H1 (cell line): ENCODE results near the gene EXOSC10. TPM values are rescaled to one million over a fixed set of nuclear protein-coding genes. Genes with fewer than 3 reads are reported as not detected.
A peak's percentile ranks its signal among the peaks of the same experiment; 100 is the strongest.

Experiments
- CTCF ChIA-PET: fragments of 300-600 bp; sonication (Branson Sonifier 250); formaldehyde crosslinking; loops from one replicate; lab custom pipeline; 2021; ENCODE audit not compliant: partially characterized antibody; lab: Charles Lee
- POLR2A ChIA-PET: fragments of 300-600 bp; sonication (Branson Sonifier 250); formaldehyde crosslinking; loops from one replicate; lab custom pipeline; 2021; ENCODE audit warnings: inconsistent platforms; ENCODE audit not compliant: partially characterized antibody; lab: Charles Lee
- DNase-seq, 2 experiments: peaks; one replicate each; pipeline versions ENCODE4 v3.0.0 to v3.0.0-alpha.2; 2010 to 2022; ENCODE audit warnings: low spot score in 2 of 2, low read depth in 1 of 2, mixed read lengths in 1 of 2
- FAIRE-seq: peaks from 2 replicates; lab custom pipeline; 2011; peaks lifted over from hg19 to GRCh38; lab: Jason Lieb, UNC
- H2AFZ ChIP-seq: 2 replicates; pipeline ENCODE4 v1.8.1; 2012; ENCODE audit warnings: low read length, inconsistent platforms
- H2AK5ac ChIP-seq: 2 replicates; pipeline ENCODE4 v1.6.1; 2013; ENCODE audit warnings: low read depth, low read length
- H2BK120ac ChIP-seq: replicated peaks from 2 replicates; pipeline ENCODE3; 2013; ENCODE audit warnings: low read depth, low read length, inconsistent platforms
- H2BK12ac ChIP-seq: 2 replicates; pipeline ENCODE4 v1.6.1; 2013; ENCODE audit warnings: low read depth, low read length
- H2BK15ac ChIP-seq: 2 replicates; pipeline ENCODE4 v1.6.1; 2013; ENCODE audit warnings: low read length
- H2BK20ac ChIP-seq: 2 replicates; pipeline ENCODE4 v1.6.1; 2013; ENCODE audit warnings: low read length
- H2BK5ac ChIP-seq: 2 replicates; pipeline ENCODE4 v1.6.1; 2013; ENCODE audit warnings: low read depth, low read length
- H3K14ac ChIP-seq: 2 replicates; pipeline ENCODE4 v1.6.1; 2013; ENCODE audit warnings: inconsistent platforms; ENCODE audit not compliant: insufficient read length
- H3K18ac ChIP-seq: 2 replicates; pipeline ENCODE4 v1.6.1; 2013; ENCODE audit warnings: low read length; ENCODE audit errors: extremely low read depth
- H3K23ac ChIP-seq: 2 replicates; pipeline ENCODE4 v1.6.1; 2013; ENCODE audit warnings: inconsistent platforms; ENCODE audit not compliant: insufficient read length
- H3K23me2 ChIP-seq: 2 replicates; pipeline ENCODE4 v1.6.1; 2013; ENCODE audit warnings: low read depth, low read length
- H3K27ac ChIP-seq: 2 replicates; pipeline ENCODE4 v1.6.1; 2011; ENCODE audit warnings: low read depth, low read length, inconsistent platforms
- H3K27me3 ChIP-seq, 4 experiments: replicated peaks in 1 of 4; 1 replicate in 1 of 4; 2 replicates in 3 of 4; pipeline versions ENCODE4 v1.6.1 to v1.8.1; 2011 to 2013; ENCODE audit warnings: low read length in 3 of 4, mild to moderate bottlenecking in 3 of 4, inconsistent platforms in 2 of 4, mixed read lengths in 2 of 4, moderate library complexity in 1 of 4; ENCODE audit not compliant: control insufficient read depth in 3 of 4, insufficient read depth in 3 of 4; ENCODE audit errors: extremely low read depth in 1 of 4
- H3K36me3 ChIP-seq, 4 experiments: 2 replicates each; pipeline versions ENCODE4 v1.6.1 to v1.8.1; 2011 to 2013; ENCODE audit warnings: mild to moderate bottlenecking in 4 of 4, low read length in 3 of 4, moderate library complexity in 2 of 4, control low read depth in 1 of 4, inconsistent platforms in 1 of 4; ENCODE audit not compliant: insufficient read depth in 4 of 4, control insufficient read depth in 2 of 4
- H3K4ac ChIP-seq: replicated peaks from 2 replicates; pipeline ENCODE3; 2013; ENCODE audit warnings: low read length, low read depth, mixed read lengths, inconsistent platforms; ENCODE audit not compliant: insufficient read length
- H3K4me1 ChIP-seq, 4 experiments: replicated peaks in 1 of 4; 1 replicate in 1 of 4; 2 replicates in 3 of 4; pipeline versions ENCODE4 v1.6.1 to v1.8.1; 2011 to 2013; ENCODE audit warnings: low read length in 3 of 4, inconsistent platforms in 2 of 4, mixed read lengths in 1 of 4; ENCODE audit not compliant: insufficient read depth in 4 of 4, control insufficient read depth in 3 of 4
- H3K4me2 ChIP-seq, 2 experiments: 2 replicates each; pipeline versions ENCODE4 v1.6.1 to v1.8.1; 2011 to 2013; ENCODE audit warnings: low read depth in 2 of 2, low read length in 2 of 2, control low read depth in 1 of 2, inconsistent platforms in 1 of 2, mild to moderate bottlenecking in 1 of 2; ENCODE audit not compliant: insufficient read depth in 1 of 2
- H3K4me3 ChIP-seq, 4 experiments: fragments of 200-600, 300-600 bp in 1 of 4; sonication (generic), shearing (Covaris generic), sonication (Bioruptor Twin) in 1 of 4; 2 replicates each; pipeline versions ENCODE4 v1.5.1 to v1.8.1; 2011 to 2016; ENCODE audit warnings: low read length in 4 of 4, low read depth in 3 of 4, control low read depth in 2 of 4, inconsistent platforms in 2 of 4, mild to moderate bottlenecking in 2 of 4, mixed read lengths in 1 of 4, moderate library complexity in 1 of 4; ENCODE audit not compliant: insufficient read depth in 2 of 4; ENCODE audit errors: extremely low read depth in 1 of 4
- H3K56ac ChIP-seq: replicated peaks from 2 replicates; pipeline ENCODE3; 2013; ENCODE audit warnings: low read depth, mild to moderate bottlenecking, mixed read lengths, low read length, inconsistent platforms; ENCODE audit not compliant: insufficient read length
- H3K79me1 ChIP-seq: 2 replicates; pipeline ENCODE4 v1.6.1; 2013; ENCODE audit warnings: low read depth, low read length, control low read depth
- H3K79me2 ChIP-seq, 2 experiments: 2 replicates each; pipeline versions ENCODE4 v1.6.1 to v1.8.1; 2012 to 2013; ENCODE audit warnings: low read length in 2 of 2, mild to moderate bottlenecking in 2 of 2, inconsistent platforms in 1 of 2; ENCODE audit not compliant: insufficient read depth in 2 of 2, control insufficient read depth in 1 of 2
- H3K9ac ChIP-seq, 4 experiments: replicated peaks in 1 of 4; 1 replicate in 1 of 4; 2 replicates in 3 of 4; pipeline versions ENCODE4 v1.6.1 to v1.8.1; 2011 to 2013; ENCODE audit warnings: low read depth in 3 of 4, low read length in 3 of 4, control low read depth in 2 of 4, mild to moderate bottlenecking in 2 of 4, moderate library complexity in 2 of 4, inconsistent platforms in 1 of 4; ENCODE audit errors: extremely low read depth in 1 of 4
- H3K9me3 ChIP-seq, 2 experiments: 2 replicates each; pipeline versions ENCODE4 v1.6.1 to v1.8.1; 2012 to 2013; ENCODE audit warnings: mild to moderate bottlenecking in 2 of 2, moderate library complexity in 2 of 2, control low read depth in 1 of 2, inconsistent platforms in 1 of 2, low read depth in 1 of 2, low read length in 1 of 2, mixed read lengths in 1 of 2; ENCODE audit not compliant: insufficient read depth in 2 of 2
- H4K20me1 ChIP-seq, 2 experiments: replicated peaks in 1 of 2; 2 replicates each; pipeline versions ENCODE3 to v1.8.1; 2011 to 2013; ENCODE audit warnings: inconsistent platforms in 2 of 2, low read length in 2 of 2, mild to moderate bottlenecking in 1 of 2; ENCODE audit not compliant: insufficient read depth in 2 of 2, control insufficient read depth in 1 of 2
- H4K5ac ChIP-seq: 2 replicates; pipeline ENCODE4 v1.6.1; 2013; ENCODE audit warnings: low read length, low read depth, mixed read lengths, inconsistent platforms; ENCODE audit not compliant: insufficient read length
- H4K8ac ChIP-seq: 2 replicates; pipeline ENCODE4 v1.8.0; 2013; ENCODE audit warnings: mild to moderate bottlenecking, moderate library complexity, low read length, inconsistent platforms; ENCODE audit not compliant: insufficient read depth; ENCODE audit errors: extremely low read depth
- H4K91ac ChIP-seq: replicated peaks from 2 replicates; pipeline ENCODE3; 2013; ENCODE audit warnings: low read length, mixed read lengths, inconsistent platforms; ENCODE audit not compliant: insufficient read length
- CBX8 ChIP-seq: fragments of 300-800, 300-1000 bp; sonication (generic); IDR thresholded peaks from 2 replicates; pipeline ENCODE4 v1.7.1; 2016; ENCODE audit warnings: low read depth, low read length, borderline replicate concordance
- CHD1 ChIP-seq: IDR thresholded peaks from 2 replicates; pipeline ENCODE4 v1.6.1; 2012; ENCODE audit warnings: low read depth, low read length, improper control_type of control experiment
- CHD2 ChIP-seq: IDR thresholded peaks from 2 replicates; pipeline ENCODE4 v1.6.1; 2012; ENCODE audit warnings: low read length, improper control_type of control experiment
- CREB1 ChIP-seq: IDR thresholded peaks from 2 replicates; pipeline ENCODE4 v1.6.1; 2012; ENCODE audit warnings: inconsistent platforms
- HDAC6 ChIP-seq: IDR thresholded peaks from one replicate; pipeline ENCODE4 v1.7.1; 2012; ENCODE audit warnings: low read depth, mild to moderate bottlenecking, inconsistent platforms, low read length, moderate library complexity
- JUND ChIP-seq: IDR thresholded peaks from 2 replicates; pipeline ENCODE4 v1.6.1; 2011; ENCODE audit warnings: mild to moderate bottlenecking, improper control_type of control experiment, low read length
- PHF8 ChIP-seq: fragments of 200-600 bp; sonication (generic); conservative IDR thresholded peaks from 2 replicates; pipeline ENCODE4 v1.7.1; 2012; ENCODE audit warnings: low read depth, mild to moderate bottlenecking, inconsistent platforms, low read length, moderate library complexity
- POLR2A ChIP-seq, 2 experiments: IDR thresholded peaks; 1 replicate in 1 of 2; 2 replicates in 1 of 2; pipeline ENCODE4 v1.6.1; 2011; ENCODE audit warnings: low read depth in 2 of 2, low read length in 2 of 2, mild to moderate bottlenecking in 2 of 2; ENCODE audit errors: control extremely low read depth in 1 of 2
- RBBP5 ChIP-seq: IDR thresholded peaks from 2 replicates; pipeline ENCODE4 v1.7.1; 2012; ENCODE audit warnings: low read depth, mild to moderate bottlenecking, inconsistent platforms, low read length, moderate library complexity, borderline replicate concordance
- SIX5 ChIP-seq: IDR thresholded peaks from 2 replicates; pipeline ENCODE4 v1.6.1; 2011; ENCODE audit warnings: mild to moderate bottlenecking, low read depth, low read length
- SP2 ChIP-seq: IDR thresholded peaks from 2 replicates; pipeline ENCODE4 v1.6.1; 2012; ENCODE audit warnings: mild to moderate bottlenecking, low read length, inconsistent platforms
- TAF1 ChIP-seq: IDR thresholded peaks from 2 replicates; pipeline ENCODE4 v1.6.1; 2011; ENCODE audit warnings: mild to moderate bottlenecking, low read depth, low read length
- TBP ChIP-seq: IDR thresholded peaks from 2 replicates; pipeline ENCODE4 v1.6.1; 2011; ENCODE audit warnings: low read depth, low read length, improper control_type of control experiment
- TEAD4 ChIP-seq: IDR thresholded peaks from 2 replicates; pipeline ENCODE4 v1.6.1; 2012; ENCODE audit warnings: low read depth, low read length, inconsistent platforms, mixed read lengths
- WGBS, 2 experiments: shearing (Covaris generic) in 1 of 2; methylation state at CpG; one replicate each; pipeline versions ENCODE4 v1.1.6 to v1.1.7; 2013 to 2015; ENCODE audit warnings: low lambda C conversion rate in 2 of 2, mixed read lengths in 2 of 2, inconsistent platforms in 1 of 2, low coverage in 1 of 2, missing lambda C conversion rate in 1 of 2; ENCODE audit not compliant: insufficient replicate concordance in 2 of 2, insufficient coverage in 1 of 2, insufficient read length in 1 of 2; ENCODE audit errors: extremely low coverage in 1 of 2, missing lambda C conversion rate in 1 of 2; 5-methylcytosine and 5-hydroxymethylcytosine counted together
- polyA plus RNA-seq, 7 experiments: library from polyadenylated mRNA; depleted of rRNA in 3 of 7; stranded (reverse) in 5 of 7; unstranded in 2 of 7; fragments of >200 nt in 5 of 7; fragments of 200-250 nt in 2 of 7; gene quantifications; 1 replicate in 5 of 7; 2 replicates in 1 of 7; 4 replicates in 1 of 7; pipeline versions ENCODE4 v1.2.1 to v1.2.3, GENCODE V29; 2011 to 2013; ENCODE audit warnings: missing spikeins in 2 of 7, mixed read lengths in 2 of 7
- total RNA-seq: library from RNA; stranded (reverse); fragmentation: NEBNext Ultra II Directional; extraction: Animal tissue kit (Norgen Biotek cat#: 25700); gene quantifications from 2 replicates; pipeline ENCODE4 v1.2.1, GENCODE V29; 2021
- TF ChIP-seq, protein P1 (sequence below): IDR thresholded peaks from 2 replicates; pipeline ENCODE4 v1.6.1; 2011; ENCODE audit warnings: low read length, improper control_type of control experiment

Gene EXOSC10
- total and polyA plus RNA-seq, 2 of the 8 experiments (the other 6 are each of a cell fraction or from before 2014, with no cell fraction given), result 57.9 to 86.1 TPM

GRCh38 chr1:11058026-11058425 lies 41.6 kb downstream of the EXOSC10 start:
- H4K91ac ChIP-seq, result no peak overlapping the region
- H3K9ac ChIP-seq, result no peak overlapping the region
- FAIRE-seq, result no peak
- POLR2A ChIA-PET, result interaction anchor here (0.7 to 2.1 kb wide), 8 partner anchors 10 to 932 kb away, joined by 3 to 10 read pairs (median 4); partner anchors contain the start of gene MASP2
- H3K4me2 ChIP-seq, result peak overlapping the region in 1 of 2 experiments; percentile 82; a peak in 1 of 4 replicates
- no peak overlapping the region for H3K4me3 ChIP-seq
- H3K4me1 ChIP-seq, result peaks cover 0 to 13% (median 7%) of the 10 kb centered on the region in 4 experiments; a peak in 6 of 7 replicates
- H3K14ac ChIP-seq, result no peak overlapping the region
- H2BK15ac ChIP-seq, result no peak overlapping the region
- H3K36me3 ChIP-seq, result peaks cover 6 to 27% (median 14%) of the 10 kb centered on the region in 4 experiments; a peak in 7 of 8 replicates
- no peak overlapping the region for H2AK5ac ChIP-seq
- no peak overlapping the region for H2BK20ac ChIP-seq
- peaks cover 0 to 16% of the 10 kb centered on the region in 2 experiments; a peak in 2 of 4 replicates for H3K79me2 ChIP-seq
- H3K18ac ChIP-seq, result no peak overlapping the region
- H3K79me1 ChIP-seq, result peaks cover 9% of the 10 kb centered on the region
- H3K23ac ChIP-seq, result no peak overlapping the region
- H2BK5ac ChIP-seq, result no peak overlapping the region
- H4K5ac ChIP-seq, result no peak overlapping the region
- no peak overlapping the region for H2AFZ ChIP-seq
- H3K27me3 ChIP-seq, result no peaks in the 10 kb centered on the region
- CTCF ChIA-PET, result interaction anchor here (1.1 to 14.5 kb wide), 5 partner anchors 8 to 139 kb away, joined by 3 to 168 read pairs (median 4); no protein-coding TSS in a partner anchor
- H2BK12ac ChIP-seq, result no peak overlapping the region
- H4K20me1 ChIP-seq, result peaks cover 3 to 9% of the 10 kb centered on the region in 2 experiments
- peaks cover 15% of the 10 kb centered on the region for H3K23me2 ChIP-seq
- H4K8ac ChIP-seq, result no peak overlapping the region
- H3K9me3 ChIP-seq, result no peaks in the 10 kb centered on the region
- no peak overlapping the region for H3K56ac ChIP-seq
- H3K27ac ChIP-seq, result no peak overlapping the region
- no peak for DNase-seq
- WGBS, 2 experiments, result 95% methylated on average over 14 of the region's 14 CpGs; no CpG with 5 or more reads in 1 of the 2 experiments
- no peak overlapping the region for H2BK120ac ChIP-seq
- no peak overlapping the region for H3K4ac ChIP-seq
- TF ChIP-seq TEAD4, result no peak
- no peak for TF ChIP-seq HDAC6
- TF ChIP-seq SIX5, result no peak
- no peak for TF ChIP-seq PHF8
- TF ChIP-seq POLR2A (IDR thresholded peaks at IDR 0.05; ENCODE audit: control extremely low read depth in 1 of 2, low read depth in 2 of 2, low read length in 2 of 2), result no peak
- TF ChIP-seq CHD1, result no peak
- no peak for TF ChIP-seq RBBP5
- no peak for TF ChIP-seq CREB1
- TF ChIP-seq, protein P1, sequence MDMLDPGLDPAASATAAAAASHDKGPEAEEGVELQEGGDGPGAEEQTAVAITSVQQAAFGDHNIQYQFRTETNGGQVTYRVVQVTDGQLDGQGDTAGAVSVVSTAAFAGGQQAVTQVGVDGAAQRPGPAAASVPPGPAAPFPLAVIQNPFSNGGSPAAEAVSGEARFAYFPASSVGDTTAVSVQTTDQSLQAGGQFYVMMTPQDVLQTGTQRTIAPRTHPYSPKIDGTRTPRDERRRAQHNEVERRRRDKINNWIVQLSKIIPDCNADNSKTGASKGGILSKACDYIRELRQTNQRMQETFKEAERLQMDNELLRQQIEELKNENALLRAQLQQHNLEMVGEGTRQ, result no peak
- TF ChIP-seq JUND, result no peak
- TF ChIP-seq TAF1, result no peak
- no peak for TF ChIP-seq TBP
- no peak for TF ChIP-seq CHD2
- no peak for TF ChIP-seq SP2
- no peak for TF ChIP-seq CBX8
